A549 (cell line): ENCODE results near the gene RIT1.

ENCODE experiments used
- PHF8 ChIP-seq: fragments of 200-600 bp; sonication (generic); IDR thresholded peaks from 2 replicates; pipeline ENCODE4 v1.6.1; 2016; ENCODE audit warnings: low read depth, mild to moderate bottlenecking, antibody characterized with exemption, moderate library complexity, borderline replicate concordance
- TF ChIP-seq, protein P1 (sequence below): fragments of 450-650 bp; IDR thresholded peaks from 2 replicates; pipeline ENCODE4 v1.6.1; 2014; ENCODE audit warnings: antibody characterized with exemption
- TF ChIP-seq, protein P2 (sequence below): IDR thresholded peaks from 2 replicates; pipeline ENCODE4 v1.6.1; 2012
- TF ChIP-seq, protein P3 (sequence below): fragments of >200 bp; sonication (Bioruptor Twin); formaldehyde crosslinking; IDR thresholded peaks from 3 replicates; pipeline ENCODE4 v1.5.1; 2016

DNA sequence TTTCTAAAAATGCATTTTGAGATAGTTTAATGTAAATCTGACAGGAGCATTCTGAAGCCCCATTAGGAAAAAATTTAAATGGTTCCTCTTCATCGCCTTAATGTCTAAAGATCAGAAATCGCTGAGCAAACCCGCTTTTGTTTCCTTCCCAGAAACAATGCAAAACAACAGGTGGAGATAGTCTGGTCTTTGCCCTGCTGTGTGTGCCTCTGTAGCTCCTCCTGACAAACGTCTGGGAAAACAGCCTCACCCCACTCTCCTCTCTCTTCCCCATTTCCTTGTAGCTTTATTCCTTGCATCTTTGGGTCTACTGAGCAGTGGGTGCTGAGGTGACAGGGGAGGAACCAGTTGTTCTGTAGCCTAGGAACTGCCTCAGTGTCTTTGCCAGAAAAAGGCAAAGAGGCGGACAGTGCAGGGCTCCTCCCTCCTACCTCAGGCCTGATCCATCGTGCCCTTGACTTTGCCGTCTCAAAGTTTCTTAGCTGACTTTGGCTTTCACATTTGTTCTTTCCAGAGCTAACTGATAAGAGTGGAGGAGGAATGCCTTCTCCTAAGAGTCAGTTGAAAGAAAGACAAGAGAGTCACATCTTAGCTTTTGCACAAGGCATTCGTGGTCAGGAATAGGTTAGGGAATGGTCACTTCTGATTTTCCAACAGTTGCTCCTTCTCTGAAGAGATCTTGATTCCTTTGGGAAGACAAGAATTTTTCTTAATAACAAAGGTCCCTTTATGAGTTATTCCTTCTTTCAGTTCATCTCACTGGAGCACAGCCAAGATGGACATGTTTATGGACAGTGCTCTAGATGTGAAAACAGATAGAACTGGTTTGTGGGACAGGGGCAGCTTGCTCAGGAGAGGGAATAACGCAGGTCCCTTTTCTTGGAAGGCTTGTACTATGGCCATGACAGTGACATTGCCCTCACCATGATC is 26.9 kb downstream of the RIT1 start:
- TF ChIP-seq, protein P1, sequence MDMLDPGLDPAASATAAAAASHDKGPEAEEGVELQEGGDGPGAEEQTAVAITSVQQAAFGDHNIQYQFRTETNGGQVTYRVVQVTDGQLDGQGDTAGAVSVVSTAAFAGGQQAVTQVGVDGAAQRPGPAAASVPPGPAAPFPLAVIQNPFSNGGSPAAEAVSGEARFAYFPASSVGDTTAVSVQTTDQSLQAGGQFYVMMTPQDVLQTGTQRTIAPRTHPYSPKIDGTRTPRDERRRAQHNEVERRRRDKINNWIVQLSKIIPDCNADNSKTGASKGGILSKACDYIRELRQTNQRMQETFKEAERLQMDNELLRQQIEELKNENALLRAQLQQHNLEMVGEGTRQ = no peak
- TF ChIP-seq PHF8 = no peak
- TF ChIP-seq, protein P2, sequence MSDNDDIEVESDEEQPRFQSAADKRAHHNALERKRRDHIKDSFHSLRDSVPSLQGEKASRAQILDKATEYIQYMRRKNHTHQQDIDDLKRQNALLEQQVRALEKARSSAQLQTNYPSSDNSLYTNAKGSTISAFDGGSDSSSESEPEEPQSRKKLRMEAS = no peak
- TF ChIP-seq, protein P3, sequence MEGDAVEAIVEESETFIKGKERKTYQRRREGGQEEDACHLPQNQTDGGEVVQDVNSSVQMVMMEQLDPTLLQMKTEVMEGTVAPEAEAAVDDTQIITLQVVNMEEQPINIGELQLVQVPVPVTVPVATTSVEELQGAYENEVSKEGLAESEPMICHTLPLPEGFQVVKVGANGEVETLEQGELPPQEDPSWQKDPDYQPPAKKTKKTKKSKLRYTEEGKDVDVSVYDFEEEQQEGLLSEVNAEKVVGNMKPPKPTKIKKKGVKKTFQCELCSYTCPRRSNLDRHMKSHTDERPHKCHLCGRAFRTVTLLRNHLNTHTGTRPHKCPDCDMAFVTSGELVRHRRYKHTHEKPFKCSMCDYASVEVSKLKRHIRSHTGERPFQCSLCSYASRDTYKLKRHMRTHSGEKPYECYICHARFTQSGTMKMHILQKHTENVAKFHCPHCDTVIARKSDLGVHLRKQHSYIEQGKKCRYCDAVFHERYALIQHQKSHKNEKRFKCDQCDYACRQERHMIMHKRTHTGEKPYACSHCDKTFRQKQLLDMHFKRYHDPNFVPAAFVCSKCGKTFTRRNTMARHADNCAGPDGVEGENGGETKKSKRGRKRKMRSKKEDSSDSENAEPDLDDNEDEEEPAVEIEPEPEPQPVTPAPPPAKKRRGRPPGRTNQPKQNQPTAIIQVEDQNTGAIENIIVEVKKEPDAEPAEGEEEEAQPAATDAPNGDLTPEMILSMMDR = no peak
